ENCODE measurements around the gene SPNS2.

SPNS2 gene

DNA sequence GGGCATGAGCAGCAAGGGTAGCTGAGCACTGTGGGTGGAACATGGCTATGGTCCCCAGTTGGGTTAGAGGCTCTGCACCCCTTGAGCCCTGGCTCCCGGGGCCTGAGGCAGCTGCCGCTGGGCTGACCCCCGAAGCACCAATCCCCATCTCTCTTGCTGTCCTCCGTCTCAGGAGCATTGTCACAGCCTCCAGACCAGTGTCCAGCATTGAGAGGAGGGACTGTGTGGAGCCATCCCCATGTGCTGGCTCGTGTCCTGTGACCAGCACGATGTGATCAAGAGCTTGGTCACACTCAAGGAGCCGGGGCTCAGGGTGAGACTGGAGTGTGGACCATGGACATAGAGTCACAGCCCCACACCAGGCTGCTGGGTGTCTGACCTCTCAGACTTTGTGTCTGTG is 88.5 kb downstream of the SPNS2 start:
- no peak for DNase-seq (ENCODE audit: low spot score)
- no peak for FAIRE-seq

DNA sequence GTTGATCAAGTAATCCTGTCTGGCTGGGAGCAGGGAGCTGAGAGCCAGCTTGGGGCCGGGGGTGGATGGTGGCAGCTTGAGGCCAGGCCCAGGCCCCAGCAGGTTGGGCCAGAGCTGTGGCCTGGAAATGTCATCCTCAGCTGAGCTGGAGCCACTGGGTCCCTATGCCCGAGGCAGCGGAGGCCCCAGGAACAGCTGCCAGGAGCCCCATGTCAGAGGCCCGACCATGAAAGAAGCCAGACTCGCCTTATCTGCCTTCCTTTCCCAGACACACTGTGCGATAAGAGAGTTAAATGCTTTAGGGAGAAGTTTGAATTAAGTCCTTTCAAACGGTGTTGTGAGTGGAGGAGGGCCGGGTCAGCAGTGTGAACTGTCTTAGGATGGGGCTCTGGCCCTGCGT is 89.1 kb downstream of the SPNS2 start:
- FAIRE-seq: no peak
- DNase-seq (ENCODE audit: low spot score): no peak

DNA sequence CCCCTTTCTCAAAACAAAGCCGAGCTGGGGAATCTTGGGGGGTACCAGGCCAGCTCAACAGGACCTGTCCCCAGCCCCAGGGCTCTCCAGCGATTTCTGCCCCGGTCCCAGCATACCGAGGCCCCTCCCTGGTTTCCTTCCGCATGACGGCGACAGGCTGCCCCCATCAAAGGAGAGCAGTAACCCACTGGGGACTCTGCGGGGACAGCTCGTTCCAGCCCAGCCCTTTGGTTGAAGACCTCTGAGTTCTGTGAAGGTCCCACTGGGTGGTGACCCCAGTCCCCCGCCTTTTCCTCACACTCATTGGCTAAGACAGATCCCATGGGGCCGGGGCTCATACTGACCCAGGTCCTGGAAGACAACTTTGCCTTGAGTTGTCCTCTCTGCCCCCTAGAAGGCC is 89.7 kb downstream of the SPNS2 start:
- DNase-seq (ENCODE audit: low spot score) (no peak), FAIRE-seq (no peak)
